Activated gamma-delta T cell (primary cell): ENCODE data around the gene GNL1.
"Not testable (repeated sequence)": the region's sequence is repeated elsewhere in the genome, so short reads cannot be mapped to it uniquely, and the experiment has no call there.

ENCODE experiments used
- DNase-seq: peaks from one replicate; lab custom pipeline; 2025; lab: John Stamatoyannopoulos, UW

Gene GNL1

DNA sequence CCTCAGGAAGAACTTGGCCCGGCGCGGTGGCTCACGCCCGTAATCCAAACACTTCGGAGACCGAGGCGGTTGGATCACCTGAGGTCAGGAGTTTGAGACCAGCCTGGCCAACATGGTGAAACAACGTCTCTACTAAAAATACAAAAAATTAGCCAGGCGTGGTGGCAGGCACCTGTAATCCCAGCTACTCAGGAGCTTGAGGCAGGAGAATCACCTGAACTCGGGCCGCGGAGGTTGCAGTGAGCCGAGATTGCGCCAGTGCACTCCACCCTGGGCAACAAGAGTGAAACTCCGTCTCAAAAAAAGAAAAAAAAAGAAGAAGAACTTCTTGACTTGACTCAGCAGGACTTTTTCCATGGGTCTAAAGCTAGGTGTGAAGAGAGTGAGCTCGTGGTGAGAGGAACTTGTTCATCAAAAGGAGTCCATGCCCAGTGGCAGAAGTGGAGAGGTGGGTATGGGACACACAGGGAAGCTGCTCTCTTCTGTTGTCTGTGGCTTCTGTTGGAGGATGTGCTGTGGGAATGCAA lies 26.9 kb downstream of the GNL1 start:
- not testable (repeated sequence) for DNase-seq

DNA sequence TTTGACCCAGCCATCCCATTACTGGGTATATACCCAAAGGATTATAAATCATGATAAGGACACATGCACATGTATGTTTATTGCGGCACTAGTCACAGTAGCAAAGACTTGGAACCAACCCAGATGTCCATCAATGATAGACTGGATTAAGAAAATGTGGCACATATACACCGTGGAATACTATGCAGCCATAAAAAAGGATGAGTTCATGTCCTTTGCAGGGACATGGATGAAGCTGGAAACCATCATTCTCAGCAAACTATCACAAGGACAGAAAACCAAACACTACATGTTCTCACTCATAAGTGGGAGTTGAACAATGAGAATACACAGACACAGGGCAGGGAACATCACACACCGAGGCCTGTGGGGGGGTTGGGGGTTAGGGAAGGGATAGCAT lies 29.8 kb downstream of the GNL1 start:
- not testable (repeated sequence) for DNase-seq

DNA sequence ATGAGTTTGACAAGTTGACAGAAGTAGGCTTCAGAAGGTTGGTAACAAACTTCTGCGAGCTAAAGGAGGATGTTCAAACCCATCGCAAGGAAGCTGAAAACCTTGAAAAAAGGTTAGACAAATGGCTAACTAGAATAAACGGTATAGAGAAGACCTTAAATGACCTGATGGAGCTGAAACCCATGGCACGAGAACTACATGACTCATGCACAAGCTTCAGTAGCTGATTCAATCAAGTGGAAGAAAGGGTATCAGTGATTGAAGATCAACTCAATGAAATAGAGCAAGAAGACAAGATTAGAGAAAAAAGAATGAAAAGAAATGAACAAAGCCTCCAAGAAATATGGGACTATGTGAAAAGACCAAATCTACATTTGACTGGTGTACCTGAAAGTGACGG lies 34.3 kb downstream of the GNL1 start:
- not testable (repeated sequence) for DNase-seq

DNA sequence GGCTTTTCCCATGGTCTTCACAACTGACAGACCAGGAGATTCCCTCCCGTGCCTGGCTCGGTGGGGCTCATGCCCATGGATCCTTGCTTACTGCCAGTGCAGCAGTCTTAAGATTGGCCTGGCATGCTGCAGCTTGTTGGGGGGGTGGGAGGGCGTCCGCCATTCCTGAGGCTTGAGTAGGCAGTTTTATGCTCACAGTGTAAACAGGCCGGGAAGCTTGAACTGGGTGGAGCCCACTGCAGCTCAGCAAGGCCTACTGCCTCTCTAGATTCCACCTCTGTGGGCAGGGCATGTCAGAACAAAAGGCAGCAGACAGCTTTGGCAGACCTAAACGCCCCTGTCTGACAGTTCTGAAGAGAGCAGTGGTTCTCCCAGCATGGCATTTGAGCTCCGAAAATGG lies 35.2 kb downstream of the GNL1 start:
- DNase-seq: not testable (repeated sequence)

DNA sequence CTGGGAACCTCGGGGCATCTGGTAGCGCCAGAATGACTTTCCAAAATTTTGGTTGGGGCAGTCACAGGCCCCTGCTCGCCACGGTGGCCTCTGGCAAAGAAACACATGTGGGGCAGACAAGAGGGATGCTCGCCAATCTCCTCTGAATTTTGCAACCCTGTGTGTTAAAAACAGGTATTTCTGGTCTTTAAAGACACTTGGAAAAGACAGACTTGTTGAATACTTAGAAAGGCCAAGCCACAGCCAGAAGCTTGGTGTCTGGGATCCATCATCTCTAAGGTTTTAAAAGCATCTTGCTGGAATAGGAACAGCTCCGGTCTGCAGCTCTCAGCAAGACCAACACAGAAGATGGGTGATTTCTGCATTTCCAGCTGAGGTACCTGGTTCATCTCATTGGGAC lies 35.8 kb downstream of the GNL1 start:
- DNase-seq: no peak

DNA sequence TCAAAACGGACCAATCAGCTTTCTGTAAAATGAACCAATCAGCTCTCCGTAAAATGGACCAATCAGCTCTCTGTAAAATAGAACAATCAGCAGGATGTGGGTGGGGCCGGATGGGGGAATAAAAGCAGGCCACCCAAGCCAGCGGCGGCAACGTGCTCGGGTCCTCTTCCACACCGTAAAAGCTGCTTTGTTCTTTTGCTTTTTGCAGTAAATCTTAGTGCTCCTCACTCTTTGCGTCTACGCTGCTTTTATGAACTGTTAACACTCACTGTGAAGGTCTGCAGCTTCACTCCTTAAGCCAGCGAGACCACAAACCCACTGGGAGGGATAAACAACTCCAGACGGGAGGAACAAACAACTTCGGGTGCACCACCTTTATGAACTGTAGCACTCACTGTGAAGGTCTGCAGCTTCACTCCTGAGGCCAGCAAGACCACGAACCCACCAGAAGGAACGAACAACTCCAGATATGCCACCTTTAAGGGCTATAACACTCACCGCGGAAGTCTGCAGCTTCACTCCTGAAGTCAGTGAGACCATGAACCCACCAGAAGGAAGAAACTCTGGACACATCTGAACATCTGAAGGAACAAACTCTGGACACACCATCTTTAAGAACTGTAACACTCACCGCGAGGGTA lies 37.7 kb downstream of the GNL1 start:
- DNase-seq: not testable (repeated sequence)

DNA sequence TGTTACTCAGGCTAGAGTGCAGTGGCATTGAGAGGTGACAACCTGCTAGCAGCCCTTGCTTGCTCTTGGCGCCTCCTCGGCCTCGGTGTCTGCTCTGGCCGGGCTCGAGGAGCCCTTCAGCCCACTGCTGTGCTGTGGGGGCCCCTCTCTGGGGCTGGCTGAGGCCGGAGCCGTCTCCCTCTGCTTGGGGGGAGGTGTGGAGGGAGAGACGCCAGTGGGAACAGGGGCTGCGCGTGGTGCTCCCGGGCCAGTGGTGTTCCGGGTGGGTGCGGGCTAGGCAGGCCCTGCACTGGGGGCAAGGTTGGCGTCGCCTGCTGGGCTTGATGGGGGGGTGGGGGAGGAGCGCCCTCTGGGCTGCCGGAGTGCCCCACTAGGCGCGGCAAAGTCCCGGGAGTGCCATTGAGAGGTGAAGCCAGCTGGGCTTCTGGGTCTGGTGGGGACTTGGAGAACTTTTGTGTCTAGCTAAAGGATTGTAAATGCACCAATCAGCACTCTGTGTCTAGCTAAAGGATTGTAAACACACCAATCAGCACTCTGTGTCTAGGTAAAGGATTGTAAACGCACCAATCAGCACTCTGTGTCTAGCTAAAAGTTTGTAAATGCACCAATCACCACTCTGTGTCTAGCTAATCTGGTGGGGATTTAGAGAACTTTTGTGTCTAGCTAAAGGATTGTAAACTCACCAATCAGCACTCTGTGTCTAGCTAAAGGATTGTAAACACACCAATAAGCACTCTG lies 38.4 kb downstream of the GNL1 start:
- not testable (repeated sequence) for DNase-seq

DNA sequence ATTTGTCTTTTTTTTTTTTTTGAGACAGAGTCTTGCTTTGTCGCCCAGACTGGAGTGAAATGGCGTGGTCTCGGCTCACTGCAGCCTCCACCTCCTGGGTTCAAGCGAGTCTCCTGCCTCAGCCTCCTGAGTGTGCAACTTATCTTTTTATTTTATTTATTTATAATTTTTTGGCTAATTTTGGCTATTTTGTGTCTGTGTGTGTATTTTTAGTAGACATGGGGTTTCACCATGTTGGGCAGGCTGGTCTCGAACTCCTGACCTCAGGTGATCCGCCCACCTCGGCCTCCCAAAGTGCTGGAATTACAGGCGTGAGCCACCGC lies 39.6 kb downstream of the GNL1 start:
- not testable (repeated sequence) for DNase-seq

DNA sequence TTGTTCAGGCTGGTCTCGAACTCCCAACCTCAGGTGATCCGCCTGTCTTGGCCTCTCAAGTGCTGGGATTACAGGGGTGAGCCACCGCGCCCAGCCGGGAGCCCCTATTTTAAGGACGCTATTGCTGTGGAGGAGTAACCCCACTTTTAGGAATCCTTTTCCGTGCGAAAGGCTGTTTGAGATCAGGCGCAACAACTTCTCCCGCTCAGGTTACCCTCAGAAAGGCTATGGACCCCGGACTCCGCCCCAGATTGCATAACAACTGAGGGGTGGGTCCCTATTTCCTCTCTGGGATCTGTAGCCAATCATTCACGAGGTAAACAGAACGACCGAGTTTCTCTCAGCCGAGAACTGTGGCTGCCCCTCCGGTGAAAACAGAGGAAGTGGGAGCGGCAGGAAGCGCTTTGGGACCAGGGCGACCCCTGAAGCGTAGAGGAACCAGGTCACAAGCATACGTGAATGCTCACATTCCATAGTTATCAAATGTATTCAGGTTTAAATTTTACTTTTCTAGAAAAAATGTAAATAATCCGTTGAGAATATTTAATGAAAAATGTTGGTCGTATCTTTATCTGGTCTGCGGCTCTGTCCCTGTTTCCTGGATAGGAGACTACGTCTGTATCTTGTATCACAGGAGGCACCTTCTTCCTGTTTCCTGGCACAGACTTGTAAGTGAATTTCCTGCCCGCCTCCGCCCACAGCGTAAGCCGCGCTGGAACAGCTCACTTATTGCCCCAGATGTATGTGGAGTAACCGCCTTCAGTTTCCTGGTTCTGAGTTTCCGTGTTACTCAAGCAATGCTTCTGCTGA lies 40.1 kb downstream of the GNL1 start:
- peak; percentile 81 for DNase-seq

DNA sequence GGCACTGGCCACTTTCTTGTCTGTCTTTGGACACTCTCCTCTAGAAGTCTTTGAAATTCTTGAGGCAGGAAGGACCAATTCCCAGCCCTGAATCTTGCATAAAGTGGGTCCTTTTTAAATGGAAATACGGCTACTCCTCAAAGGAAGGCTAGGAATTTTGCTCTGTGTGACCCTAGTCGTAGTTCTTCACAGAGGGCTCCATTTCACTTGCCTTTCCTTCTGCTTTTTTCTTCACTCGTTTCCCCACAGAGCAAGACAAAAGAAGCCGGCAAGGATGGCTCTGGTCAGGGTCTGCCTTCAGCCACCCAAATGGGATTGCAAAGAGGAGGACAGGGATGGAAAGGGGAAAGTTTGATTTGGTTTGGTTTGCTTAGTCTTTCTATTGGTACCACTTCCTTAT lies 41.2 kb downstream of the GNL1 start:
- no peak for DNase-seq

DNA sequence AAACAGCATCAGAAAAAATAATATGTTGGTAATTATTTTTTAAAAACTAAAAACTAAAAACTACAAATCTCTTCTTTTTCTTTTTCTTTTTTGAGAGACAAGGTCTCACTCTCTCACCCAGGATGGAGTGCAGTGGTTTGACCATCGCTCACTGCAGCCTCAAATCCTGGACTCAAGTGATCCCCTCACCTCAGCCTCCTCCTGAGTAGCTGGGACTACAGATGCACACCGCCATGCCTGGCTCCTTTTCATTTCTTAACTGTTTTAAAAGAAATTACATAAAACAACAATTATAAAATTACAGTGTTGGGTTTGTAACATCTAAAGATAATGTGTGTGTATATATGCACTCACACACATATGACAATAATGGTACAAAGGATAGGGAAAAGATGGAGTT lies 42.8 kb downstream of the GNL1 start:
- DNase-seq: no peak

DNA sequence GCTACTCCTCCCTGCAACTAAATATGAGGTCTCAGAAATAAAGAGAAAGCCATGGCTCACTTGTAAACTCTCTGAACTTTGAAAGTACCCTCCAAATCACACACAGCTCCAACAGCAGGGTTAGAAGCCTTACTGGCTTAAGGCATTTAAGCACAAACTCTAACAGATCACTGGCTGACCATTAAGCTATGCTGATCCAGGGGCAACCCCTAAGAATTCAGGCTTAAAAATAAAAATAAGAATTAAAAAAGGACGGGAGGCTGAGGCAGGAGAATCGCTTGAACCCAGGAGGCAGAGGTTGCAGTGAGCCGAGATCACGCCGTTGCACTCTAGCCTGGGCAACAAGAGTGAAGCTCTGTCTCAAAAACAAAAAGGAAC lies 45.1 kb downstream of the GNL1 start:
- no peak for DNase-seq

DNA sequence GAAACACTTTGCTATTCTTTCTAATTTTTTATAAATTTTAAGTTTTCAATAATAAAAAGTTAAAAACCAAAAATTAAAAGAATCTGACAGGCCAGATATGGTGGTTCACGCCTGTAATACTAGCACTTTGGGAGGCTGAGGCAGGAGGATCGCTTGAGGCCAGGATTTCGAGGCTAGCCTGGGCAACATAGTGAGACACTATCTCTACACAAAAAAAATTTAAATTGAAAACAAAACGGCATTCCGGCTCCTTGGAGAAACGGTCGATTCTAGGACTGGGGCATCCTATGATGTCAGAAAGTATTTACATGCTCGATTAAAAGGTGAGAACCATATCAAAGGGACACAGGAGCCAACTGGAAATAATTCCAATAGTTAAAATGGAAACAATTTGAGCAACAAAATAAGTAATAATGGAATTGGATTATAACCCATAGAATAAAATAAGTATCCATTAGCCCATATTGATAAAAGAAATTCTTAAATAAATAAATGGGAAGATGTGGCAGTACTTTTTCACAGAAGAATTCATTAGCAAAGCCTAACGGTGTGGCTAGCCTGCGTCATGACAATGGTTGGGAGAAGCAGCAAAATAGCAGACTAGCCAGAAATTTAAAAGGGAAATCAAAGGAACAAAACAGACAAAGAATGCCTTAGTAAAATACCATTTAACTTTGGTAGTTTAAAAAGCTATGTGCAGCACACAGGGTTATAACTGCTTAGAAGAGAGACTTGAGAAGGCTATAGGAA lies 45.7 kb downstream of the GNL1 start:
- no peak for DNase-seq

DNA sequence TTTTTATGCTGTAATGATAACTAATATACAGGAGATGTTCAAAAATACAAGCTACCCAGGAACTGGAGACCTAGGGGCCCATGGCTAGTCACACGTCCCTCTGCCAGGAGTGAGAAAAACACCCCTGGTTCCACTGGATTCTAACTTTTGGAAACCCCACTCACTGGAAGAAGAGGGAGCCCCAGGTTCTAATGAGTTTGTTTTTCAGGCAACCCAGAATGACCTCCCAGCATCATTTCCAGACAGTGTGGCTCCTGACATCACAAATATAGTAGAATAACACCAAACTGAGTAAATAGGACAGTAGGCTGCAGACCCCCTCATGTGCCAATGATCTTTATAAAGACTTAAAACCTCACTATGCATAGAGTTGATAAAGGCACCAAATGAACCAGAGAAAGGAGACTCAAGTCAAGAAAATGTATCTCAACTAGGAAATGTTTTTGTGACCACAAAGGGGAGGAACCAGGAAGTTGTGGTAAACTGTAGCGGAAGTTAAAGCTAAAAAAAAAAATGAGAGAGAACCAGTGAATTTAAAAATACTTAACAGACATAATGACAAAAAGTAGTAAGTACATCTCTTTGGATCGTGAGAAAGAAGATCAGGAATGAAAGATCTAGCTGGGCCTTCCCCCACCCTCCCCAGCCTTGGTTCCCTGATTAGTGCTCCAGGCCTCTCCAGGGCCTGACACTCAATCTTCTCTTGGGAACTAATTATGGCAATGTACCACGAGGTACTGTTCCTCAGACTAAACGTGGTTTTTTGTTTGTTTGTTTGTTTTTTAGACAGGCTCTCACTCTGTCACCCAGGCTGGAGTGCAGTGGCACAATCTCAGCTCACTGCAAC lies 47.2 kb downstream of the GNL1 start:
- no peak for DNase-seq

DNA sequence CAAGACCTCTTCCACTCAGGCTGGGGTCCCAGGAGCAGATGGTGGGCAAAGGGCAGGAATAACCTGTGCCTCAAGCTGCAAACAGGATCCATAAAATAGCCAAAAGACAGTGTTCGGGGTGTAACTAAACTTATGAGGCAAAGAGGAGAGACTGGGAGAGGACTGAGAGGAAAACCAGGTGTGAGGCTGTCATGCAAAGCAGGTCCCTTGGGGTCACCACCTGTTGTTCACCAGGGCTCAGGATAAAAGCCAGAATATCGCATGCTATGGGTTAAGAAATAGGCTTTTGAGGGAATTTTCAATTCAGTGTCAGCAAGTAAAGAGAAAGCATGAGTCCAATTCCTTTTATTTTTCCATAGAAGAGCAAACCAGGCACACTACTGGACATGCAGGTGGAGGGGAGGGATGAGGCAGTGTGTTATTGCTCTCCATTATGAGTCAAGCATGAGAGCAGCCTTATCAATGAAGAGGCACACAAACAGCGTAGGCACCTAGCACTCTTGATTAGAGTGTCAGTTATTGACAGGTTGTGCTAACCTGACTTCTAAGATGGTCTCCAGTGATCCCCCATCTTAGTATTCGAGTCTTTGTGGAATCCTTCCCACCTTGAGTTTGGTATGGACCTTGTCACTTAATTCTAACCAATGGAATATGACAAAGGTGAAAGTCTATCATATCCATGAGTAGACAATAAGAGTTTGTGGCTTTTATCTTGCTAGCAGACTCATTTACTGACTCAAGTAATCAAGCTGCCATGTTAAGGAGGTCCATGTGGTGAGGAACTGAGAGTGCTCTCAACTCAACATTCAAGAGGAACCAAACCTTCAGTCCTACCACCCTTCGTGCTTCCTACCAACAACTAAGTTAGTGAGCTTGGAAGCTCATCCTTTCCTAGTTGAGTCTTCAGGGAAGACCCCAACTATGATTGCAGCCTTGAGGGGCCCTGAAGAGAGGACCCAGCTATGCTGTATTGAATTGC lies 48.2 kb downstream of the GNL1 start:
- DNase-seq: no peak

DNA sequence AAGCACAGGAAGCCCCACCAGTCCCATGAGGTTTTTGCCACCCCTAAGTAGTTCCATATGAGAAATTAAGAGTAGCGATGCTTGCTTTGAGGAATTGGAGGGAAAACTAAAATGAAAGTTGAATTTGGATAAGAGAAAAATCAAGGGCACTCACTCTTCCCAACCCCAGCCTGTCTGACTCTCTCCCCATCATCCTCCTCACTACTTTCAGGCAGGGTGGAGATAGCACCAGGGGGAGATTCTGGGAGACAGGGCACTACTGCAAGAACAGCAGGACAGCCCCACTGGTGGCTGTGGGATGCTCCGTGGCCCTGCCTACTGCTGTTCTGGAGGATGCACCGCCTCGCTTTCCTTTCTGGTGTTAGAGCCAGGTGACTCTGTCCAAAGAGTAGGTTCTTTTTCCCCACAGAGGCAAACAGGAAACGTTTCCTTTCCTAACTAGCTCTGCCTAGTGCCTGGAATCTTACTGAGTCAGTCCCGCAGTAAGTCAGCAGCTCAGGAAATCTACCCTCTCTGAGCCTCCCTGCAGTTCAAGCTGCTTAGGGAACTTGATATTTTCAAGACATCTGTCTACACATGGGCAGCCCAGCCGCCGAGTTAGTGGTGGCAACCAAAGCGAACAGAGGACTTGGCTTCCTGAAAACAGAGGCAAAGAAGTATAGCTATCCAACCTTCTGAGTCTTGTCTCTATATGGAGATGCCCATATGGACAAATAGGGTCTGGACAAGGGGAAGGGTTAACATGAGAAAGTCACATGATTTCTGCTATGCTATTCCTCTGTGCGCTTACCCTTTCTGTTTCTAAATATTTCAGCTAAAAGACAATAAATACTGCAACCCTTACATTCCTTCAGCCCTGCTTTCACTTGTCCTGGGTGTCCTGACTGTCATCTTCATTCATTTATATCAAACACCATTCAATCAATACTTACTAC lies 55.6 kb downstream of the GNL1 start:
- no peak for DNase-seq

DNA sequence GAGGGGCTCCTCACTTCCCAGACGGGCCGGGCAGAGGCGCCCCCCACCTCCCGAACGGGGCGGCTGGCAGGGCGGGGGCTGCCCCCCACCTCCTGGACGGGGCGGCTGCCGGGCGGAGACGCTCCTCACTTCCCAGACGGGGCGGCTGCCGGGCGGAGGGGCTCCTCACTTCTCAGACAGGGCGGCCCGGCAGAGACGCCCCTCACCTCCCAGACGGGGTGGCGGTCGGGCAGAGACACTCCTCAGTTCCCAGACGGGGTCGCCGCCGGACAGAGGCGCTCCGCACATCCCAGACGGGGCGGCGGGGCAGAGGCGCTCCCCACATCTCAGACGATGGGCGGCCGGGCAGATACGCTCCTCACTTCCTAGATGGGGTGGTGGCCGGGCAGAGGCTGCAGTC lies 57.6 kb downstream of the GNL1 start:
- DNase-seq: not testable (repeated sequence)

DNA sequence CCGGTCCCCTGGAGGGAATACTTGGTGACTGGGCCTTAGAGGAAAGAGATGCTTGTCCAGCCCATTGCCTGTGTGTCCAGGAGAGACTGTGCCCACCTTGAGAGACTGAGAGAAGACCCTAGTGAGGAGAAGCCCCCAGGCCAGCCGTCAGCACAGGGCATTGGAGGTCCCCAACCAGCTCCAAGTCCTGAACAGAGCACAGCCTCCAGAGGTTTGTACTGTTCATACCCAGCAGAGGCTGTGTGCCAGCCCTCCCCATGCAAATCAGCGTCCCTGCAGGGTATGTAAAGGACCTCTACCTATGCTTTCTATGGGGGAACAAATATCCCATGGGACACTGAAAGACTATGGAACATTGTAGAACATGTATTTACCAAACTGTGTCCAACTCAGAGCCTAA lies 58.6 kb downstream of the GNL1 start:
- DNase-seq: no peak

DNA sequence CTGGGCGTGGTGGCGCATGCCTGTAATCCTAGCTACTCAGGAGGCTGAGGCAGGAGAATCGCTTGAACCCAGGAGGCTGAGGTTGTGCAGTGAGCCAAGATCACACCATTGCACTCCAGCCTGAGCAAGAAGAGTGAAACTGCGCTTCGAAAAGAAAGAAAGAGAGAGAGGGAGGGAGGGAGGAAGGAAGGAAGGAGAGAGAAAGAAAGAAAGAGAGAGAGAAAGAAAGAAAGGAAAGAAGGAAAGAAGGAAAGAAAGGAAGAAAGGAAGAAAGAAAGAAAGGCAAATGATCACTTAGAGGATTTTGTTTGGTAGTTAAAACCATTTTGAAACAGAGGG lies 59.1 kb downstream of the GNL1 start:
- DNase-seq: not testable (repeated sequence)
